ENCODE results near the gene ABHD17C.

The ABHD17C gene

DNA sequence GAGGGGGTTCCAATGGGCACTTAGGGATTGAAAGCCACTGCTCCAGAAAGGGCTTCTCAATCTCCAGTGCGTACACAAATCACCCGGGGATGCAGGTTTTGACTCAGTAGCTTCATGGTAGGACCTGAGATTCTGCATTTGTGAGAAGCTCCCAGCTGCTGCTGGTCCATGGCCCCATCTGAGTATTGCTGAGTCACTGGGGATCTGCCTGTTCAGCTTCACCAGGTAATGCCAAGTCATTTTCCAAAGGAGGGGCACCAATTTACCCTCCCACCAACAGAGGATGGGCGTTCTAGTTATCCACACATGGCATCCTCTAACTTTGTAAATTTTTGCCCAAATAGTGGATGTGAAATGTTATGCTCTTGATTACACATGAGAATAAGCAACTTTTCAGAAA lies 71.2 kb downstream of the ABHD17C start:
- no peak for DNase-seq (ENCODE audit: low read depth)
- no peak overlapping the region for H3K4me3 ChIP-seq (ENCODE audit: low read length)
- TF ChIP-seq, protein P1, sequence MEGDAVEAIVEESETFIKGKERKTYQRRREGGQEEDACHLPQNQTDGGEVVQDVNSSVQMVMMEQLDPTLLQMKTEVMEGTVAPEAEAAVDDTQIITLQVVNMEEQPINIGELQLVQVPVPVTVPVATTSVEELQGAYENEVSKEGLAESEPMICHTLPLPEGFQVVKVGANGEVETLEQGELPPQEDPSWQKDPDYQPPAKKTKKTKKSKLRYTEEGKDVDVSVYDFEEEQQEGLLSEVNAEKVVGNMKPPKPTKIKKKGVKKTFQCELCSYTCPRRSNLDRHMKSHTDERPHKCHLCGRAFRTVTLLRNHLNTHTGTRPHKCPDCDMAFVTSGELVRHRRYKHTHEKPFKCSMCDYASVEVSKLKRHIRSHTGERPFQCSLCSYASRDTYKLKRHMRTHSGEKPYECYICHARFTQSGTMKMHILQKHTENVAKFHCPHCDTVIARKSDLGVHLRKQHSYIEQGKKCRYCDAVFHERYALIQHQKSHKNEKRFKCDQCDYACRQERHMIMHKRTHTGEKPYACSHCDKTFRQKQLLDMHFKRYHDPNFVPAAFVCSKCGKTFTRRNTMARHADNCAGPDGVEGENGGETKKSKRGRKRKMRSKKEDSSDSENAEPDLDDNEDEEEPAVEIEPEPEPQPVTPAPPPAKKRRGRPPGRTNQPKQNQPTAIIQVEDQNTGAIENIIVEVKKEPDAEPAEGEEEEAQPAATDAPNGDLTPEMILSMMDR (IDR thresholded peaks at IDR 0.05; ENCODE audit: insufficient read depth, low read depth, low read length, missing control alignments): no peak

DNA sequence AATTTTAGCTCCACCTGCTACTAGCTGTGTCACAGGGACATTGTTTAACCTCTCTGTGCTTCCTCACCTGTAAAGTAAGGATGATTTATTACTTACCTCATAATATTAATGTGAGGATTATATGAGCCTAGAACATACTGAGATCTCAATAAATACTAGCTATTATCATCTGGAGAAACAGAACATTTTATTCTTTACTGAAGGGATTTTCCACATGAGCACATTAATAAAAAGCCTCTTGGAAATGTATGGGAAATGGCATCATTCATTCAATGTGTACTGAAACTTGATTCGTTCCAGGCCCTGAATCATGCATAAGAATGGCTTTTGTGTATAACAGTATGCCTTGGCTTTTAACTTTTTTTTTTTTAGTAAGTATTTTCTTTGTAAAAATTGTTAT lies 73.0 kb downstream of the ABHD17C start:
- no peak overlapping the region for H3K4me3 ChIP-seq (ENCODE audit: low read length)
- DNase-seq (ENCODE audit: low read depth): no peak
- TF ChIP-seq, protein P1 (IDR thresholded peaks at IDR 0.05; ENCODE audit: insufficient read depth, low read depth, low read length, missing control alignments): no peak

DNA sequence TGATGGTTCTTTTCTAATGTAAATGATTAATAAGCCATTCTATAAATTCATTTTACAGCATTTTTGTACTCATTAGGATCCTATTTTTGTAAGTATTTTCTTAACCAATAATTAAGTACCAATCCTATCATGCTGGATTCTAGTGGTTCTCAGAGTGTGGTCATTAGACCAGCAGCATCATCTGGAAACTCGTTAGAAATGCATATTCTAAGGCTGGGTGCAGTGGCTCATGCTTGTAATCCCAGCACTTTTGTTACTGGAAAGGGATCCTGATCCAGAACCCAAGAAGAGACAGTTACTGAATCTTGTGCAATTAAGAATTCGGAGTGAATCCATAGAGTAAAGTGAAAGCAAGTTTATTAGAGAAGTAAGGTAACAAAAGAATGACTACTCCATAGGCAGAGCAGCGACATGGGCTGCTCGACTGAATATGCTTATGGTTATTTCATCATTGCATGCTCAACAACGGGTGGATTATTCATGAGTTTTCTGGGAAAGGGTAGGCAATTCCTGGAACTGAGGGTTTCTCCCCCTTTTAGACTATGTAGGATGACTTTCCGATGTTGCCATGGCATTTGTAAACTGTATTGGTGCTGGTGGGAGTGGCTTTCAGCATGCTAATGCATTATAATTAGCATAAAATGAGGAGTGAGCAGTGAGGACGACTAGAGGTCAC lies 74.2 kb downstream of the ABHD17C start:
- DNase-seq (ENCODE audit: low read depth): no peak
- no peak overlapping the region for H3K4me3 ChIP-seq (ENCODE audit: low read length)
- TF ChIP-seq, protein P1 (IDR thresholded peaks at IDR 0.05; ENCODE audit: insufficient read depth, low read depth, low read length, missing control alignments): no peak

DNA sequence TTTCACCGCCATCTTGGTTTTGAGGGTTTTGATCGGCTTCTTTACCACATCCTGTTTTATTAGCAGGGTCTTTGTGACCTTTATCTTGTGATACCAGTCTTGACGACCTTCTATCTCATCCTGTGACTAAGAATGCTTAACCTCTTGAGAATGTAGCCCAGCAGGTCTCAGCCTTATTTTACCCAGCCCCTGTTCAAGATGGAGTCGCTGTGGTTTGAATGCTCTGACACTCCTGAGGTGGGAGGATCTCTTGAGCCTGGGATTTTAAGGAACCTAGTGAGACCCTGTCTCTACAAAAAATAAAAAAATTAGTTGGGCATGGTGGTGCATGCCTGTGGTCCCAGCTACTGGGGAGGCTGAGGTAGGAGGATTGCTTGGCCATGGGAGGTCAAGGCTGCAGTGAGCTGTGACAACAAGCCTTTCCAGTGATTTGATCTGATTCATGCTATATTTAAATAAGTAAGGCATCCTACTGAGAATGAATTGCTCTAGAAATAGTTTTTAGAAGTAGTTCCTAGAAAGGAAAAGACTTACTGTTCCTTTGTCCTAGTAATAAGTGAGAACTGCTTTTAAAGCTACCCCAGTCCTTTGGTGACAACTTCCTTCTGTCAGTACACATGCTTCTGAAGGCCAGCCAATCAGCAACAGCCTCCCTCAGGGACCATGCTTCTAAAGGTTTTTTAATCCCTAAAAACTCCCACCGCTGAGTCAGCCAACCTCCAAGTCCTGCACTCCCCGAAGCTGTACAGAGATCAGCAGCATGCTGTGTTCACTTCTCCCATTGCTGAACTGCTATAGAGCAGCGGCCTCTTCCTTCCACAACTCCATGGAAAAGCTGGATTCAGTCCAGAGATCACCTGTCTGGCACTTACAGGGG lies 75.0 kb downstream of the ABHD17C start:
- no peak overlapping the region for H3K4me3 ChIP-seq (ENCODE audit: low read length)
- no peak for DNase-seq (ENCODE audit: low read depth)
- TF ChIP-seq, protein P1 (IDR thresholded peaks at IDR 0.05; ENCODE audit: insufficient read depth, low read depth, low read length, missing control alignments): no peak

DNA sequence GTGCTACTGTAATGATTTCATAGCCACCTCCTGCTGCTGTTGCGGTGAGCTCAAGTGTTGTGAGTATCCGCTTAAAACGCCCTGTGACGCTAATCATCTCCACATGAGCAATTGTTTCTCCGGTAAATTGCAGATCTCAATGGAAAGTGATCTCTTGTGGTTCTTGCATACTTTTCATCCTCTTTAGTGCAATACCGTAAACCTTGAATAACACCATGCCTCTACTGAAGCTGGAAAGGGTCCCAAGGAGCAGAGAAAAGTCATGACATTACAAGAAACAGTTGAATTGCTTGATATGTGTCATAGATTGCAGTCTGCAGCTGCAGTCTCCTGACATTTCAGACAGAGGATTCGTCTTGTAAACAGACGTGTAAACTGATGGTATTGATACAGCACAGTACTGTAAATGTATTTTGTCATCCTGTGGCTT lies 78.0 kb downstream of the ABHD17C start:
- TF ChIP-seq, protein P1 (IDR thresholded peaks at IDR 0.05; ENCODE audit: insufficient read depth, low read depth, low read length, missing control alignments): no peak
- DNase-seq (ENCODE audit: low read depth): no peak
- H3K4me3 ChIP-seq (ENCODE audit: low read length): no peak overlapping the region

DNA sequence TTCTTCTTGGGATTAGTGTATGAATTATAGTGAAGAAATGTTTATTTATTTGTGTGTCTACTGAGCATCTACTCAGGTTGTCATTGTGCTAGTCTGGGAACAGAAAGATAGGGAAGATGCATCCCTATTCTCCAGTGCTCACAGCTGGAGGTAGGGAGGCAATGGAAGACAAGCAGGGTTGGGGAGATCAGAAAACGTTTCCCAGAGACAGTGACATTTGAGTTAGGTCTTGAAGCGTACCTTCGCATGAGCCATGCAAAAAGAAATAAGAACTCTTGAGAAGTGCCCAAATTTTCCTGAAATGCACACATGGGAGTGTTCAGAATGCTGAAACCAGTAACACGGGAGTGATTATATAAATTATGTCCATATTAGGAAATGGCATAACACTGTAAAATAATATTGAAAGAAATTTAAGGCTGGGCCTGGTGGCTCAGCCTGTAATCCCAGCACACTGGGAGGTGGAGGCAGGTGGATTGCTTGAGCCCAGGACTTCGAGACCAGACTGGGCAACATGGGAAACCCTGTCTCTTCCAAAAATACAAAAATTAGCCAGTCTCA lies 78.8 kb downstream of the ABHD17C start:
- H3K4me3 ChIP-seq (ENCODE audit: low read length): no peak overlapping the region
- TF ChIP-seq, protein P1 (IDR thresholded peaks at IDR 0.05; ENCODE audit: insufficient read depth, low read depth, low read length, missing control alignments): no peak
- no peak for DNase-seq (ENCODE audit: low read depth)
